Prostate gland (tissue), 2 donors: ENCODE data around the gene MT1F.

ENCODE experiments used
- CTCF ChIP-seq, 4 experiments: fragments of 200-600 bp in 2 of 4; fragments of 450-650 bp in 2 of 4; sonication (generic) in 2 of 4; IDR thresholded peaks; 1 replicate in 3 of 4; 2 replicates in 1 of 4; pipeline ENCODE4 v1.5.1; 2016 to 2019; ENCODE audit warnings: antibody characterized with exemption in 4 of 4, mild to moderate bottlenecking in 2 of 4, moderate library complexity in 2 of 4
- POLR2A ChIP-seq: fragments of 450-650 bp; IDR thresholded peaks from one replicate; pipeline ENCODE4 v1.6.1; 2016; ENCODE audit warnings: antibody characterized with exemption, mild to moderate bottlenecking

GRCh38 chr16:56684926-56685590, 27.3 kb downstream of the MT1F start:
- TF ChIP-seq POLR2A (no peak), CTCF (IDR thresholded peaks at IDR 0.05) (no peak)
